ENCODE results near the gene MEST. TPM values are rescaled to one million over a fixed set of nuclear protein-coding genes. Genes with fewer than 3 reads are reported as not detected.

Gene MEST
- total and polyA plus RNA-seq, 10 of the 15 experiments (the other 5 are each of a cell fraction or from before 2014, with no cell fraction given) = 1.0 to 18.2 (median 8.2) TPM

DNA sequence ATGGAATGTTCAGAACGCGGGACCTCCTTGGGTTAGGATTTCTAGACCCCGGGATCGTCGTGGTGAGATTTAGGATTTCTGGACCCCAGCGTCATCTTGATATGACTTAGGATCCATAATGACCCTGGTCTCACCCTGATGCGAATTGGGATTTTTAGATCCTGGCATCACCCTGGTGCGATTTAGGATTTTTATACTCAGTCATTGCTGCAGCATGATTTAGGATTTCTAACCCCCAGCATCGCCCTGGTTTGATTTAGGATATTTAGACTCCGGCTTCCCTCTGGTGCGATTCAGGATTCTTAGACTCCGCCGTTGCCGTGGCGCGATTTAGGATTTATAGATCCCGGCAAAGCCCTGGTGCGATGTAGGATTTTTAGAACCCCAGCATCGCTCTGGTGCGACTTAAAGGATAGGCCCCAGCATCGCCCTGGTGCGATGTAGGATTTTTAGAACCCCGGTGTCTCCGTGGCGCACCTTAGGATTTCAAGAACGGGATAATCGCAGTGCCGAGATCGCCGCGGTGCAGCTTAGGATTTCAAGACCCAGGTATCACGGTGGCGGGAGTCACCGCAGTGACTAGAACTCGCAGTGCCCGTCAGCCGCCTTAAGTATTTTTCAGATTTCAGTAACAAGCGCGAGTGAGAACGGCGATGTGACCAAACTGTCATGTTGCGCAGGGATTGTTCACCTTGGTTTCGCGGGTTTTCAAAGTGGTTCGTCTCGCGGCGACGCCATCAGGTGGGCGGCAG lies 814 bp downstream of the MEST start:
- BruUV-seq (replicated peaks) = no TSS peak
- Histone ChIP-seq H2AFZ (ENCODE audit: control insufficient read depth, low read depth, low read length) (no peak overlapping the region), H3K4me2 (ENCODE audit: control insufficient read depth, insufficient read depth) (no peak overlapping the region), H3K4me3 (no peak overlapping the region), H4K20me1 (ENCODE audit: control insufficient read depth, insufficient read depth) (no peaks in the 10 kb centered on the region), H3K27me3 (replicated peaks in 1 of 2; ENCODE audit: control insufficient read depth in 2 of 2, insufficient read depth in 2 of 2, low read length in 1 of 2) (no peaks in the 10 kb centered on the region; a peak in 2 of 4 replicates), H3K79me2 (ENCODE audit: control insufficient read depth, insufficient read depth, low read length) (no peaks in the 10 kb centered on the region), H3K27ac (ENCODE audit: control insufficient read depth, insufficient read depth) (no peak overlapping the region), H3K36me3 (ENCODE audit: control insufficient read depth in 2 of 2, insufficient read depth in 2 of 2, low read length in 1 of 2) (no peaks in the 10 kb centered on the region), H3K9ac (ENCODE audit: control insufficient read depth, insufficient read depth, low read length) (no peak overlapping the region), H3K9me3 (replicated peaks; ENCODE audit: control insufficient read depth, insufficient read depth, low read length) (no peaks in the 10 kb centered on the region; the same call in 2 of the 3 replicates), H3K4me1 (ENCODE audit: control insufficient read depth, insufficient read depth, low read length) (no peaks in the 10 kb centered on the region)
- ChIA-PET SMC1A (ENCODE audit: uncharacterized antibody, unreplicated experiment) (interaction anchor here (0.6 kb wide), 1 partner anchor 40 kb away, joined by 3 read pairs; no protein-coding TSS in a partner anchor), RAD21 (ENCODE audit: unreplicated experiment) (no interaction called here), POLR2A (no interaction called here), CTCF (no interaction called here)
- TF ChIP-seq, protein P1, sequence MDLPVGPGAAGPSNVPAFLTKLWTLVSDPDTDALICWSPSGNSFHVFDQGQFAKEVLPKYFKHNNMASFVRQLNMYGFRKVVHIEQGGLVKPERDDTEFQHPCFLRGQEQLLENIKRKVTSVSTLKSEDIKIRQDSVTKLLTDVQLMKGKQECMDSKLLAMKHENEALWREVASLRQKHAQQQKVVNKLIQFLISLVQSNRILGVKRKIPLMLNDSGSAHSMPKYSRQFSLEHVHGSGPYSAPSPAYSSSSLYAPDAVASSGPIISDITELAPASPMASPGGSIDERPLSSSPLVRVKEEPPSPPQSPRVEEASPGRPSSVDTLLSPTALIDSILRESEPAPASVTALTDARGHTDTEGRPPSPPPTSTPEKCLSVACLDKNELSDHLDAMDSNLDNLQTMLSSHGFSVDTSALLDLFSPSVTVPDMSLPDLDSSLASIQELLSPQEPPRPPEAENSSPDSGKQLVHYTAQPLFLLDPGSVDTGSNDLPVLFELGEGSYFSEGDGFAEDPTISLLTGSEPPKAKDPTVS (IDR thresholded peaks at IDR 0.05; ENCODE audit: low read depth, low read length) = no peak
- TF ChIP-seq EZH2 (IDR thresholded peaks at IDR 0.05; ENCODE audit: borderline replicate concordance, control insufficient read depth, low read depth, low read length) = 0 out of 2 replicates have a peak, but pooled peaks have one; percentile 9
- 49% methylated on average over 50 of the region's 50 CpGs for WGBS (ENCODE audit: insufficient coverage, insufficient replicate concordance, low lambda C conversion rate, missing lambda C conversion rate)
- intact Hi-C loops (cut with micrococcal nuclease; ENCODE audit: unreplicated experiment) = loop anchor here (5.0 kb wide), 1 partner anchor 250 kb away; no protein-coding TSS in a partner anchor
- ATAC-seq (no peak), DNase-seq (ENCODE audit: low read depth, low spot score) (no peak), FAIRE-seq (no peak)
- in situ Hi-C loops (cut with MboI) = no loop called here

- WGBS (ENCODE audit: insufficient coverage, insufficient replicate concordance, low lambda C conversion rate, missing lambda C conversion rate) = 51% methylated on average over 13 of the region's 13 CpGs
- Histone ChIP-seq H3K4me1 (ENCODE audit: control insufficient read depth, insufficient read depth, low read length) (no peaks in the 10 kb centered on the region), H3K9ac (ENCODE audit: control insufficient read depth, insufficient read depth, low read length) (no peak overlapping the region), H3K4me2 (ENCODE audit: control insufficient read depth, insufficient read depth) (no peak overlapping the region), H3K4me3 (no peak overlapping the region), H3K79me2 (ENCODE audit: control insufficient read depth, insufficient read depth, low read length) (no peaks in the 10 kb centered on the region), H3K9me3 (replicated peaks; ENCODE audit: control insufficient read depth, insufficient read depth, low read length) (no peaks in the 10 kb centered on the region; the same call in 2 of the 3 replicates), H4K20me1 (ENCODE audit: control insufficient read depth, insufficient read depth) (no peaks in the 10 kb centered on the region), H2AFZ (ENCODE audit: control insufficient read depth, low read depth, low read length) (no peak overlapping the region), H3K27me3 (replicated peaks in 1 of 2; ENCODE audit: control insufficient read depth in 2 of 2, insufficient read depth in 2 of 2, low read length in 1 of 2) (no peaks in the 10 kb centered on the region; a peak in 2 of 4 replicates), H3K27ac (ENCODE audit: control insufficient read depth, insufficient read depth) (no peak overlapping the region), H3K36me3 (ENCODE audit: control insufficient read depth in 2 of 2, insufficient read depth in 2 of 2, low read length in 1 of 2) (no peaks in the 10 kb centered on the region)
- ChIA-PET RAD21 (ENCODE audit: unreplicated experiment) (no interaction called here), POLR2A (no interaction called here), CTCF (no interaction called here), SMC1A (ENCODE audit: uncharacterized antibody, unreplicated experiment) (no interaction called here)
- intact Hi-C loops (cut with micrococcal nuclease; ENCODE audit: unreplicated experiment) = loop anchor here (5.0 kb wide), 1 partner anchor 251 kb away; no protein-coding TSS in a partner anchor
- ATAC-seq = no peak
- TF ChIP-seq BRCA1 (IDR thresholded peaks at IDR 0.05; ENCODE audit: low read depth, low read length) (no peak), CEBPZ (IDR thresholded peaks at IDR 0.05; ENCODE audit: low read depth, low read length) (no peak)
- TF ChIP-seq, protein P2, sequence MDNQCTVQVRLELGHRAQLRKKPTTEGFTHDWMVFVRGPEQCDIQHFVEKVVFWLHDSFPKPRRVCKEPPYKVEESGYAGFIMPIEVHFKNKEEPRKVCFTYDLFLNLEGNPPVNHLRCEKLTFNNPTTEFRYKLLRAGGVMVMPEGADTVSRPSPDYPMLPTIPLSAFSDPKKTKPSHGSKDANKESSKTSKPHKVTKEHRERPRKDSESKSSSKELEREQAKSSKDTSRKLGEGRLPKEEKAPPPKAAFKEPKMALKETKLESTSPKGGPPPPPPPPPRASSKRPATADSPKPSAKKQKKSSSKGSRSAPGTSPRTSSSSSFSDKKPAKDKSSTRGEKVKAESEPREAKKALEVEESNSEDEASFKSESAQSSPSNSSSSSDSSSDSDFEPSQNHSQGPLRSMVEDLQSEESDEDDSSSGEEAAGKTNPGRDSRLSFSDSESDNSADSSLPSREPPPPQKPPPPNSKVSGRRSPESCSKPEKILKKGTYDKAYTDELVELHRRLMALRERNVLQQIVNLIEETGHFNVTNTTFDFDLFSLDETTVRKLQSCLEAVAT (IDR thresholded peaks at IDR 0.05) = no peak
- DNase-seq (ENCODE audit: low read depth, low spot score) = no peak
- in situ Hi-C loops (cut with MboI) = no loop called here
- no TSS peak for BruUV-seq (replicated peaks)
- no peak for FAIRE-seq
Measured at GRCh38 chr7:130493275-130493873, 1.5 kb downstream of the MEST start.

Measured in GM12878 (cell line).